ENCODE results near the gene P4HTM. TPM values are rescaled to one million over a fixed set of nuclear protein-coding genes. Genes with fewer than 3 reads are reported as not detected.

P4HTM gene
- polyA plus RNA-seq, 3 donors, result 14.9 to 40.0 (median 18.1) TPM

DNA sequence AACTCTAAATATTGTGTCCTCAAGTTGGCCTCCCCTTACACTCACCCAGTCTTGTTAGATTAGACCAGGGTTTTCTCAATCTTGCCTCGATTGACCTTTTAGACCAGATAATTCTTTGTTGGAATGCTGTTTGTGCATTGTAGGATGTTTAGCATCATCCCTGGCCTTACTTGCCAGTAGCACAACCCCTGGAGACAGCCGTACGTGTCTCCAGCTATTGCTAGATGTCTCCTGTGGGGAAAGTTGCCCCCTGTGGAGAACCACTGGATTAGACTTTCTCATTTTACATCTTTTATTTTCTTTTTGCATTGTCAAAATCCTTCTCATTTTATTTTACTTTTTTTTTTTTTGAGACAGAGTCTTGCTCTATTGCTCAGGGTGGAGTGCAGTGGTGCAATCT, 19.4 kb downstream of the P4HTM start:
- Mint-ChIP-seq H3K27ac (no peak overlapping the region), H3K27me3 (ENCODE audit: low read depth in 3 of 3) (peaks cover 0 to 1% (median 0%) of the 10 kb centered on the region in 3 donors), H3K9me3 (no peaks in the 10 kb centered on the region), H3K36me3 (peaks cover 11 to 39% of the 10 kb centered on the region in 2 donors), H3K4me3 (no peak overlapping the region), H3K4me1 (peaks cover 23% of the 10 kb centered on the region)
- Histone ChIP-seq H3K27me3 (ENCODE audit: control insufficient read depth in 2 of 2, insufficient read depth in 2 of 2, low read length in 2 of 2) (no peaks in the 10 kb centered on the region), H3K27ac (ENCODE audit: low read depth in 1 of 2, low read length in 2 of 2) (no peak overlapping the region), H3K4me3 (replicated peaks in 1 of 3; ENCODE audit: low read depth in 2 of 3, low read length in 3 of 3) (no peak overlapping the region), H3K9ac (ENCODE audit: insufficient read depth, low read length, poor library complexity, severe bottlenecking) (no peak overlapping the region), H3K4me2 (replicated peaks; ENCODE audit: extremely low read depth, low read length, poor library complexity, severe bottlenecking) (no peak overlapping the region), H4K20me1 (ENCODE audit: insufficient read depth, low read length) (peaks cover 40% of the 10 kb centered on the region), H3K4me1 (ENCODE audit: control insufficient read depth in 1 of 2, insufficient read depth in 2 of 2, low read length in 2 of 2) (peaks cover 20 to 34% of the 10 kb centered on the region in 2 donors), H3K79me2 (ENCODE audit: insufficient read depth, low read length) (peaks cover 44% of the 10 kb centered on the region), H3K9me3 (replicated peaks in 1 of 2; ENCODE audit: control insufficient read depth in 1 of 2, insufficient read depth in 1 of 2, low read length in 2 of 2) (no peaks in the 10 kb centered on the region), H3K36me3 (replicated peaks in 1 of 2; ENCODE audit: control insufficient read depth in 1 of 2, insufficient read depth in 2 of 2, low read length in 2 of 2) (peaks cover 23 to 32% of the 10 kb centered on the region in 2 donors), H2AFZ (ENCODE audit: insufficient read depth, low read depth, low read length, poor library complexity, severe bottlenecking) (no peak overlapping the region)
- WGBS (ENCODE audit: insufficient coverage), result 50% methylated on average over 1 of the region's 3 CpGs
- TF ChIP-seq, protein P1, sequence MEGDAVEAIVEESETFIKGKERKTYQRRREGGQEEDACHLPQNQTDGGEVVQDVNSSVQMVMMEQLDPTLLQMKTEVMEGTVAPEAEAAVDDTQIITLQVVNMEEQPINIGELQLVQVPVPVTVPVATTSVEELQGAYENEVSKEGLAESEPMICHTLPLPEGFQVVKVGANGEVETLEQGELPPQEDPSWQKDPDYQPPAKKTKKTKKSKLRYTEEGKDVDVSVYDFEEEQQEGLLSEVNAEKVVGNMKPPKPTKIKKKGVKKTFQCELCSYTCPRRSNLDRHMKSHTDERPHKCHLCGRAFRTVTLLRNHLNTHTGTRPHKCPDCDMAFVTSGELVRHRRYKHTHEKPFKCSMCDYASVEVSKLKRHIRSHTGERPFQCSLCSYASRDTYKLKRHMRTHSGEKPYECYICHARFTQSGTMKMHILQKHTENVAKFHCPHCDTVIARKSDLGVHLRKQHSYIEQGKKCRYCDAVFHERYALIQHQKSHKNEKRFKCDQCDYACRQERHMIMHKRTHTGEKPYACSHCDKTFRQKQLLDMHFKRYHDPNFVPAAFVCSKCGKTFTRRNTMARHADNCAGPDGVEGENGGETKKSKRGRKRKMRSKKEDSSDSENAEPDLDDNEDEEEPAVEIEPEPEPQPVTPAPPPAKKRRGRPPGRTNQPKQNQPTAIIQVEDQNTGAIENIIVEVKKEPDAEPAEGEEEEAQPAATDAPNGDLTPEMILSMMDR (IDR thresholded peaks at IDR 0.05), result no peak
- no peak for DNase-seq
- intact Hi-C loops (cut with micrococcal nuclease), result no loop called here

DNA sequence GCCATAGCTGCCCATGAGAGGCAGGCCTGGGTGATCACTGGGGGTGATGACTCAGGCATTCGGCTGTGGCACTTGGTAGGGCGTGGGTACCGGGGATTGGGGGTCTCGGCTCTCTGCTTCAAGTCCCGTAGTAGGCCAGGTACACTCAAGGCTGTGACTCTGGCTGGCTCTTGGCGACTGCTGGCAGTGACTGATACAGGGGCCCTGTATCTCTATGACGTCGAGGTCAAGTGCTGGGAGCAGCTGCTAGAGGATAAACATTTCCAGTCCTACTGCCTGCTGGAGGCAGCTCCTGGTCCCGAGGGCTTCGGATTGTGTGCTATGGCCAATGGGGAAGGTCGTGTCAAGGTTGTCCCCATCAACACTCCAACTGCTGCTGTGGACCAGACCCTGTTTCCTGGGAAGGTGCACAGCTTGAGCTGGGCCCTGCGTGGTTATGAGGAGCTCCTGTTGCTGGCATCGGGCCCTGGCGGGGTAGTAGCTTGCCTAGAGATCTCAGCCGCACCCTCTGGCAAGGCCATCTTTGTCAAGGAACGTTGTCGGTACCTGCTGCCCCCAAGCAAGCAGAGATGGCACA, 22.5 kb downstream of the P4HTM start:
- no peaks in the 10 kb centered on the region for H3K9me3 ChIP-seq (replicated peaks in 1 of 2; ENCODE audit: control insufficient read depth in 1 of 2, insufficient read depth in 1 of 2, low read length in 2 of 2)
- no peak overlapping the region for H3K4me3 ChIP-seq (replicated peaks in 1 of 3; ENCODE audit: low read depth in 2 of 3, low read length in 3 of 3)
- no peak for DNase-seq
- H3K27ac ChIP-seq (ENCODE audit: low read depth in 1 of 2, low read length in 2 of 2), result no peak overlapping the region
- Mint-ChIP-seq H3K4me3 (no peak overlapping the region), H3K36me3 (peaks cover 28 to 59% of the 10 kb centered on the region in 2 donors), H3K27me3 (ENCODE audit: low read depth in 3 of 3) (peaks cover 0 to 1% (median 0%) of the 10 kb centered on the region in 3 donors), H3K27ac (peak overlapping the region in 1 of 7 donors; percentile 16), H3K4me1 (peaks cover 18% of the 10 kb centered on the region), H3K9me3 (no peaks in the 10 kb centered on the region)
- H3K4me1 ChIP-seq (ENCODE audit: control insufficient read depth in 1 of 2, insufficient read depth in 2 of 2, low read length in 2 of 2), result peaks cover 14 to 23% of the 10 kb centered on the region in 2 donors
- H4K20me1 ChIP-seq (ENCODE audit: insufficient read depth, low read length), result peaks cover 52% of the 10 kb centered on the region
- H3K9ac ChIP-seq (ENCODE audit: insufficient read depth, low read length, poor library complexity, severe bottlenecking), result no peak overlapping the region
- intact Hi-C loops (cut with micrococcal nuclease), result no loop called here
- TF ChIP-seq, protein P1 (IDR thresholded peaks at IDR 0.05), result no peak
- peaks cover 41 to 55% of the 10 kb centered on the region in 2 donors for H3K36me3 ChIP-seq (replicated peaks in 1 of 2; ENCODE audit: control insufficient read depth in 1 of 2, insufficient read depth in 2 of 2, low read length in 2 of 2)
- H3K79me2 ChIP-seq (ENCODE audit: insufficient read depth, low read length), result peaks cover 44% of the 10 kb centered on the region
- no peak overlapping the region for H3K4me2 ChIP-seq (replicated peaks; ENCODE audit: extremely low read depth, low read length, poor library complexity, severe bottlenecking)
- no peaks in the 10 kb centered on the region for H3K27me3 ChIP-seq (ENCODE audit: control insufficient read depth in 2 of 2, insufficient read depth in 2 of 2, low read length in 2 of 2)
- no peak overlapping the region for H2AFZ ChIP-seq (ENCODE audit: insufficient read depth, low read depth, low read length, poor library complexity, severe bottlenecking)
- 98% methylated on average over 14 of the region's 17 CpGs for WGBS (ENCODE audit: insufficient coverage)
